Mesothelial cell of epicardium (in vitro differentiated cells): ENCODE data around the gene IL17F. TPM values are rescaled to one million over a fixed set of nuclear protein-coding genes. Genes with fewer than 3 reads are reported as not detected.

ENCODE experiments used
- DNase-seq, 2 experiments: peaks; one replicate each; pipeline ENCODE4 v3.0.0; 2021; ENCODE audit warnings: low spot score in 2 of 2; ENCODE audit not compliant: unreplicated experiment in 2 of 2
- H3K27ac Mint-ChIP-seq: 2 replicates; pipeline ENCODE4 v1.8.0; 2021; ENCODE audit warnings: mixed read lengths
- H3K27me3 Mint-ChIP-seq: 2 replicates; pipeline ENCODE4 v1.8.0; 2021; ENCODE audit warnings: low read depth, mixed read lengths
- H3K36me3 Mint-ChIP-seq: 2 replicates; pipeline ENCODE4 v1.8.0; 2021; ENCODE audit warnings: mixed read lengths
- H3K4me1 Mint-ChIP-seq: 2 replicates; pipeline ENCODE4 v1.8.0; 2021; ENCODE audit warnings: mixed read lengths
- H3K4me3 Mint-ChIP-seq: 2 replicates; pipeline ENCODE4 v1.8.0; 2021; ENCODE audit warnings: mild to moderate bottlenecking, moderate library complexity, mixed read lengths
- H3K9me3 Mint-ChIP-seq: 2 replicates; pipeline ENCODE4 v1.8.0; 2021; ENCODE audit warnings: mixed read lengths
- CTCF ChIP-seq: fragments of 200-600 bp; sonication (generic); IDR thresholded peaks from one replicate; pipeline ENCODE4 v1.5.0; 2021; ENCODE audit warnings: antibody characterized with exemption; ENCODE audit not compliant: unreplicated experiment
- total RNA-seq: library from RNA; stranded (reverse); gene quantifications from 3 replicates; pipeline ENCODE4 v1.2.1, GENCODE V29; 2021

The IL17F gene
- total RNA-seq, 1 donor from 2014 or later = not detected

- H3K4me3 Mint-ChIP-seq = no peak overlapping the region
- no peaks in the 10 kb centered on the region for H3K4me1 Mint-ChIP-seq
- H3K9me3 Mint-ChIP-seq = no peaks in the 10 kb centered on the region
- no peak for DNase-seq
- H3K36me3 Mint-ChIP-seq = peaks cover 44% of the 10 kb centered on the region
- no peaks in the 10 kb centered on the region for H3K27me3 Mint-ChIP-seq
- no peak overlapping the region for H3K27ac Mint-ChIP-seq
- no peak for TF ChIP-seq CTCF
These were observed 27.7 kb upstream of the IL17F start for GRCh38 chr6:52271852-52272460.

DNA sequence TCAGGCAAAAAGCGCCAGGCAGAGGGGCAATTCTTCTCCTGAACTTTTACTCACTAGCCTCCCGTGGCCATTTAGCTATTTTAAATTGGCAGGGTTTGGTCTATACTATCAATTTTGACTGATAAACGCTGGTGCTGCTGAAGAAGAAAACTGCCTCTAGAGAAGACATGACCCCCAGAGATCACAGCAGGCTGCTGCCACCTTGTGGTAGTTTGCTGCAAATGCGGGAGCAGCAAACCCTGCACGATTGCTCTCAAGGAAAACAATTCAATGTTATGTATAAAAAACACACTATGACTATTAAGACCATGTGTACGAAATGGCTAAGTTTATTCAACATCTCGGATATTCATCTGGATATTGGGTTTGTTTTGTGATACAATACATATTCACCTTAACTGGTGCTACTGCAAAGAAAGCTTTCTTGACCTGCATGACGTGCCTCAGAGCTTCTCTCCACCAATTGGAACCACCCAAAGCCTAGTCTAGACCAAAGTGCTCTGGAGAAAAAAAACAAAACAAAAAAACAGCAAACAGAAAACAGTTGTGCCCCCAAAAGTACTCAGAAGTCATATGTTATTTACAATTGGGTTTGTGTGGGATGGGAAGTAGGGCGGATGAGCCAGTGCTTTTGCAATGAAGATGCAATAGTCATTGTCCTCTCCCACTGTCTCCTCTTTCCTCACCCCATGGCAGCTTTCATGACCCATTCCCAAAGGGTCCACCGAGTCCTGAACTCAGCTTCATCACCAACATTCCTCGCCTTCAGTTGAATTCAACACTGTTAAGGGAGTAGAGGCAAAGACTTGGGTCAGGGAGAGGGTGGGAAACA lies 19.6 kb upstream of the IL17F start:
- Mint-ChIP-seq H3K36me3 (peaks cover 34% of the 10 kb centered on the region), H3K4me3 (no peak overlapping the region), H3K27me3 (no peaks in the 10 kb centered on the region), H3K4me1 (peaks cover 7% of the 10 kb centered on the region), H3K27ac (no peak overlapping the region), H3K9me3 (no peaks in the 10 kb centered on the region)
- TF ChIP-seq CTCF = peak; percentile 78
- DNase-seq = peak; percentile 32 to 71

GRCh38 chr6:52262620-52263344 lies 18.5 kb upstream of the IL17F start:
- H3K36me3 Mint-ChIP-seq = peaks cover 25% of the 10 kb centered on the region
- no peak for DNase-seq
- peaks cover 7% of the 10 kb centered on the region for H3K4me1 Mint-ChIP-seq
- no peak overlapping the region for H3K4me3 Mint-ChIP-seq
- no peak for TF ChIP-seq CTCF
- no peaks in the 10 kb centered on the region for H3K9me3 Mint-ChIP-seq
- no peaks in the 10 kb centered on the region for H3K27me3 Mint-ChIP-seq
- H3K27ac Mint-ChIP-seq = no peak overlapping the region

DNA sequence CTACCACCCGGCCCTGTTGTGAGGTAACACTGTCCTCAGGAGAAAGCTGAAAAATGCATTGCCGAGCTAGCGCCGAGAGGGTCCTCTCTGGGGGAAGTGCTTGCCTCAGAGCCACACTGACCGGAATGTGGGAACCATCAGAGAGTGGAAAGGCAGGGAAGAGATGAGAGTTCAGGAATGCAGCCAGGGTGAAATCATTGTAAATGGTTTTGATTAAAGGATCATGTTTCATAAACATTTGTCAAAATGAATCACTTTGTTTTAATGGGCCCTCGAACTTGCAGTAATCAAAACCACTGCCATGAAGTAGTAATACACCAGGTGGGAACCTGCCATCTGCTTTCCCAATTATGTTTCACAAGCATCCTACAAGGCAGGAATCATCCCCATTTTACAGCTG lies 16.9 kb upstream of the IL17F start:
- H3K27ac Mint-ChIP-seq = peak overlapping the region; percentile 18
- H3K4me1 Mint-ChIP-seq = peaks cover 7% of the 10 kb centered on the region
- no peaks in the 10 kb centered on the region for H3K27me3 Mint-ChIP-seq
- H3K9me3 Mint-ChIP-seq = no peaks in the 10 kb centered on the region
- no peak for TF ChIP-seq CTCF
- DNase-seq = no peak
- peaks cover 19% of the 10 kb centered on the region for H3K36me3 Mint-ChIP-seq
- no peak overlapping the region for H3K4me3 Mint-ChIP-seq

GRCh38 chr6:52260634-52261033 lies 16.3 kb upstream of the IL17F start:
- H3K4me3 Mint-ChIP-seq = no peak overlapping the region
- peaks cover 7% of the 10 kb centered on the region for H3K4me1 Mint-ChIP-seq
- no peak for TF ChIP-seq CTCF
- peak overlapping the region; percentile 18 for H3K27ac Mint-ChIP-seq
- H3K27me3 Mint-ChIP-seq = no peaks in the 10 kb centered on the region
- peaks cover 16% of the 10 kb centered on the region for H3K36me3 Mint-ChIP-seq
- no peak for DNase-seq
- no peaks in the 10 kb centered on the region for H3K9me3 Mint-ChIP-seq
